ENCODE measurements around the gene P2RX3.

DNA sequence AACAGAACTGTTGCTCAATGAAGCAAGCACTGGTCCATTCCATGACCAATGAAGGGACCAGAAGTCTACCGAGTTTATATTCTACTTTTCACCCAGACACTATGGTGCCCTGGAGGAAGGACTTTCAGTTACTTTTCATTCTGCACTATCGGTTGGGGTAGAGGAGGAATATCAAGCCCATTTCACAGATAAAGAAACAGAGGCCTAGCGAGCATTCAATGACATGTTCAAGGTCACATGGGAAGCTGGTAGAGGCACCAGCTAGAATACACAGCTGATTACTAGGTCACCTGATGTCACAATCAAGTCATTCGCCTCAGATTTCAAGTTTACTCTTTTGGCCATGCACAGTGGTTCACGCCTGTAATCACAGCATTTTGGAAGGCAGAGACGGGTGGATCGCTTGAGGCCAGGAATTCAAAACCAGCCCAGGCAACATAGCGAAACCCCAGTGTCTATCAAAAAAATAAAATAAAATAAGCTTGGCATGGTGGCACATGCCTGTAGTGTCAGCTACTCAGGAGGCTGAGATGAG lies 69.9 kb downstream of the P2RX3 start:
- TF ChIP-seq TEAD4 (IDR thresholded peaks at IDR 0.05; ENCODE audit: low read depth, low read length) (no peak), CTCF (IDR thresholded peaks at IDR 0.05; ENCODE audit: control extremely low read depth in 1 of 3, insufficient read depth in 1 of 3, low read depth in 1 of 3, low read length in 3 of 3) (no peak), POLR2AphosphoS5 (IDR thresholded peaks at IDR 0.05; ENCODE audit: low read depth, low read length) (no peak)

All from H1 (cell line).